HEK293 (cell line): Measurements from ENCODE around the gene CREBBP.
A peak's percentile ranks its signal among the peaks of the same experiment; 100 is the strongest.

Experiments
- CTCF ChIP-seq: fragments of 450-650 bp; formaldehyde crosslinking; IDR thresholded peaks from 2 replicates; pipeline ENCODE4 v1.5.1; 2016; ENCODE audit warnings: missing biosample characterization, missing genetic modification characterization
- ELK4 ChIP-seq: IDR thresholded peaks from 2 replicates; pipeline ENCODE4 v1.6.1; 2011; ENCODE audit warnings: mild to moderate bottlenecking, low read depth, low read length, borderline replicate concordance
- HIC1 ChIP-seq: fragments of 450-650 bp; formaldehyde crosslinking; IDR thresholded peaks from 2 replicates; pipeline ENCODE4 v1.5.1; 2016; ENCODE audit warnings: missing biosample characterization, missing genetic modification characterization
- IKZF3 ChIP-seq: fragments of 450-650 bp; IDR thresholded peaks from 2 replicates; pipeline ENCODE4 v1.5.0; 2018; ENCODE audit warnings: missing biosample characterization, mild to moderate bottlenecking, missing genetic modification characterization, moderate library complexity
- KLF16 ChIP-seq: fragments of 450-650 bp; formaldehyde crosslinking; IDR thresholded peaks from 2 replicates; pipeline ENCODE4 v1.5.1; 2017; ENCODE audit warnings: missing biosample characterization, missing genetic modification characterization
- KLF7 ChIP-seq: fragments of 450-650 bp; formaldehyde crosslinking; IDR thresholded peaks from 2 replicates; pipeline ENCODE4 v1.5.1; 2016; ENCODE audit warnings: missing biosample characterization, missing genetic modification characterization, borderline replicate concordance
- KLF8 ChIP-seq: fragments of 450-650 bp; formaldehyde crosslinking; IDR thresholded peaks from 2 replicates; pipeline ENCODE4 v1.5.1; 2016; ENCODE audit warnings: missing biosample characterization, missing genetic modification characterization
- PRDM4 ChIP-seq: fragments of 450-650 bp; formaldehyde crosslinking; IDR thresholded peaks from 2 replicates; pipeline ENCODE4 v1.5.1; 2017; ENCODE audit warnings: missing biosample characterization, missing genetic modification characterization
- YY1 ChIP-seq: fragments of 450-650 bp; formaldehyde crosslinking; IDR thresholded peaks from 2 replicates; pipeline ENCODE4 v1.5.1; 2018; ENCODE audit warnings: missing biosample characterization, missing genetic modification characterization
- ZBTB11 ChIP-seq: fragments of 450-650 bp; formaldehyde crosslinking; conservative IDR thresholded peaks from 2 replicates; pipeline ENCODE4 v1.5.1; 2016; ENCODE audit warnings: low read depth, missing biosample characterization, missing genetic modification characterization
- ZBTB17 ChIP-seq: fragments of 450-650 bp; formaldehyde crosslinking; IDR thresholded peaks from 2 replicates; pipeline ENCODE4 v1.5.1; 2016; ENCODE audit warnings: missing biosample characterization, missing genetic modification characterization
- ZBTB8A ChIP-seq: fragments of 450-650 bp; formaldehyde crosslinking; IDR thresholded peaks from 2 replicates; pipeline ENCODE4 v1.5.1; 2016; ENCODE audit warnings: missing biosample characterization, missing genetic modification characterization
- ZFP37 ChIP-seq: fragments of 450-650 bp; formaldehyde crosslinking; IDR thresholded peaks from 2 replicates; pipeline ENCODE4 v1.5.1; 2016; ENCODE audit warnings: missing biosample characterization, missing genetic modification characterization
- ZNF133 ChIP-seq: fragments of 450-650 bp; formaldehyde crosslinking; IDR thresholded peaks from 2 replicates; pipeline ENCODE4 v1.5.1; 2016; ENCODE audit warnings: missing biosample characterization, missing genetic modification characterization
- ZNF221 ChIP-seq: fragments of 450-650 bp; formaldehyde crosslinking; IDR thresholded peaks from 2 replicates; pipeline ENCODE4 v1.5.1; 2017; ENCODE audit warnings: missing biosample characterization, missing genetic modification characterization, borderline replicate concordance
- ZNF23 ChIP-seq: fragments of 450-650 bp; formaldehyde crosslinking; IDR thresholded peaks from 2 replicates; pipeline ENCODE4 v1.5.1; 2016; ENCODE audit warnings: missing biosample characterization, missing genetic modification characterization, borderline replicate concordance
- ZNF239 ChIP-seq: fragments of 450-650 bp; formaldehyde crosslinking; IDR thresholded peaks from 2 replicates; pipeline ENCODE4 v1.5.1; 2016; ENCODE audit warnings: missing biosample characterization, missing genetic modification characterization
- ZNF280D ChIP-seq: fragments of 450-650 bp; formaldehyde crosslinking; IDR thresholded peaks from 2 replicates; pipeline ENCODE4 v1.5.1; 2016; ENCODE audit warnings: missing biosample characterization, missing genetic modification characterization
- ZNF335 ChIP-seq: fragments of 450-650 bp; formaldehyde crosslinking; conservative IDR thresholded peaks from 2 replicates; pipeline ENCODE4 v1.5.1; 2016; ENCODE audit warnings: missing biosample characterization, missing genetic modification characterization
- ZNF510 ChIP-seq: fragments of 450-650 bp; formaldehyde crosslinking; IDR thresholded peaks from 2 replicates; pipeline ENCODE4 v1.5.1; 2018; ENCODE audit warnings: mild to moderate bottlenecking, missing genetic modification characterization, missing biosample characterization; ENCODE audit not compliant: insufficient replicate concordance
- ZNF529 ChIP-seq: fragments of 450-650 bp; formaldehyde crosslinking; IDR thresholded peaks from 2 replicates; pipeline ENCODE4 v1.5.1; 2017; ENCODE audit warnings: missing genetic modification characterization, missing biosample characterization; ENCODE audit not compliant: insufficient replicate concordance
- ZNF549 ChIP-seq: fragments of 450-650 bp; IDR thresholded peaks from 2 replicates; pipeline ENCODE4 v1.5.1; 2018; ENCODE audit warnings: missing biosample characterization, missing genetic modification characterization, mild to moderate bottlenecking, inconsistent platforms, moderate library complexity
- ZXDB ChIP-seq: fragments of 450-650 bp; formaldehyde crosslinking; IDR thresholded peaks from 2 replicates; pipeline ENCODE4 v1.5.1; 2016; ENCODE audit warnings: missing biosample characterization, missing genetic modification characterization

CREBBP gene

GRCh38 chr16:3861808-3862451, 18.6 kb downstream of the CREBBP start (continued):
- TF ChIP-seq KLF16 (tag by site-specific recombination): no peak
- no peak for TF ChIP-seq ZNF23 (tag by site-specific recombination)
- no peak for TF ChIP-seq ELK4
- TF ChIP-seq ZNF549 (tag by site-specific recombination): no peak
- TF ChIP-seq ZBTB8A: no peak
- TF ChIP-seq YY1: no peak
- TF ChIP-seq ZNF133 (tag by site-specific recombination): no peak
- TF ChIP-seq ZXDB (tag by site-specific recombination): 0 out of 2 replicates have a peak, but pooled peaks have one; percentile 2
- TF ChIP-seq ZNF335 (tag by site-specific recombination): peak; percentile 88
- TF ChIP-seq ZBTB11: no peak
- TF ChIP-seq ZNF280D (tag by site-specific recombination): no peak
- TF ChIP-seq ZFP37: no peak
- TF ChIP-seq KLF7 (tag by site-specific recombination): no peak
- no peak for TF ChIP-seq ZNF510 (tag by site-specific recombination)
- no peak for TF ChIP-seq PRDM4 (tag by site-specific recombination)
- no peak for TF ChIP-seq HIC1
- no peak for TF ChIP-seq ZNF239 (tag by site-specific recombination)
- TF ChIP-seq ZNF529 (tag by site-specific recombination): no peak
- no peak for TF ChIP-seq CTCF (tag by site-specific recombination)
- no peak for TF ChIP-seq KLF8 (tag by site-specific recombination)
- TF ChIP-seq ZBTB17: peak; percentile 87
- no peak for TF ChIP-seq ZNF221
- TF ChIP-seq IKZF3 (tag by site-specific recombination): no peak
